ENCODE data around the gene DRGX. TPM values are rescaled to one million over a fixed set of nuclear protein-coding genes. Genes with fewer than 3 reads are reported as not detected.

Gene DRGX
- total RNA-seq, 4 donors from 2014 or later = not detected

GRCh38 chr10:49352323-49352722 lies 43.6 kb downstream of the DRGX start:
- Histone ChIP-seq H3K27ac (no peak overlapping the region), H3K27me3 (no peaks in the 10 kb centered on the region), H3K4me3 (no peak overlapping the region), H3K9me3 (peaks cover 0 to 35% (median 0%) of the 10 kb centered on the region in 4 donors), H3K36me3 (no peaks in the 10 kb centered on the region), H3K4me1 (no peaks in the 10 kb centered on the region)
- no peak for TF ChIP-seq EP300 (IDR thresholded peaks at IDR 0.05)
- 75 to 88% methylated on average over 1 to 2 of the region's 2 CpGs for WGBS, 2 donors
- DNase-seq (ENCODE audit: low spot score in 2 of 2) = no peak

GRCh38 chr10:49351669-49352068 lies 44.2 kb downstream of the DRGX start:
- TF ChIP-seq POLR2A (IDR thresholded peaks at IDR 0.05) (no peak), EP300 (IDR thresholded peaks at IDR 0.05) (no peak), CTCF (IDR thresholded peaks at IDR 0.05) (no peak)
- peaks cover 0 to 34% (median 0%) of the 10 kb centered on the region in 4 donors for H3K9me3 ChIP-seq
- DNase-seq (ENCODE audit: low spot score in 2 of 2) = no peak
- H3K27me3 ChIP-seq = no peaks in the 10 kb centered on the region
- no peaks in the 10 kb centered on the region for H3K36me3 ChIP-seq
- H3K4me1 ChIP-seq = no peaks in the 10 kb centered on the region
- 69 to 76% methylated on average over 4 of the region's 4 CpGs for WGBS, 2 donors
- H3K27ac ChIP-seq = no peak overlapping the region
- H3K4me3 ChIP-seq = no peak overlapping the region

GRCh38 chr10:49350846-49351532 lies 44.9 kb downstream of the DRGX start:
- no peak overlapping the region for H3K4me3 ChIP-seq
- H3K36me3 ChIP-seq = no peaks in the 10 kb centered on the region
- H3K27ac ChIP-seq = no peak overlapping the region
- 85 to 87% methylated on average over 3 to 4 of the region's 4 CpGs for WGBS, 2 donors
- H3K9me3 ChIP-seq = peaks cover 0 to 34% (median 0%) of the 10 kb centered on the region in 4 donors
- DNase-seq (ENCODE audit: low spot score in 2 of 2) = no peak
- no peaks in the 10 kb centered on the region for H3K27me3 ChIP-seq
- no peaks in the 10 kb centered on the region for H3K4me1 ChIP-seq
- TF ChIP-seq CTCF (IDR thresholded peaks at IDR 0.05) (no peak), POLR2A (IDR thresholded peaks at IDR 0.05) (no peak), EP300 (IDR thresholded peaks at IDR 0.05) (no peak)

GRCh38 chr10:49350138-49350537 lies 45.8 kb downstream of the DRGX start:
- DNase-seq (ENCODE audit: low spot score in 2 of 2) = no peak
- peaks cover 0 to 34% (median 0%) of the 10 kb centered on the region in 4 donors for H3K9me3 ChIP-seq
- no peaks in the 10 kb centered on the region for H3K4me1 ChIP-seq
- no peak overlapping the region for H3K4me3 ChIP-seq
- no peaks in the 10 kb centered on the region for H3K36me3 ChIP-seq
- no peaks in the 10 kb centered on the region for H3K27me3 ChIP-seq
- TF ChIP-seq EP300 (IDR thresholded peaks at IDR 0.05) = no peak
- TF ChIP-seq POLR2A (IDR thresholded peaks at IDR 0.05) = no peak
- TF ChIP-seq CTCF (IDR thresholded peaks at IDR 0.05) = no peak
- no peak overlapping the region for H3K27ac ChIP-seq

- TF ChIP-seq EP300 (IDR thresholded peaks at IDR 0.05) (no peak), CTCF (IDR thresholded peaks at IDR 0.05) (no peak), POLR2A (IDR thresholded peaks at IDR 0.05) (no peak)
- Histone ChIP-seq H3K27me3 (no peaks in the 10 kb centered on the region), H3K27ac (no peak overlapping the region), H3K4me1 (no peaks in the 10 kb centered on the region), H3K9me3 (peaks cover 0 to 34% (median 0%) of the 10 kb centered on the region in 4 donors), H3K4me3 (no peak overlapping the region), H3K36me3 (no peaks in the 10 kb centered on the region)
- 88 to 92% methylated on average over 4 of the region's 4 CpGs for WGBS, 2 donors
- no peak for DNase-seq (ENCODE audit: low spot score in 2 of 2)
Observed at GRCh38 chr10:49349390-49349789, 46.5 kb downstream of the DRGX start.

Measured in tibial nerve (tissue), 4 donors.